OCI-LY3 (cell line): ENCODE data around the gene HEXIM1.

Source experiments
- H2AFZ ChIP-seq: fragments of 200-600, 300-600 bp; shearing (Covaris generic); 2 replicates; pipeline ENCODE4 v1.6.0; 2014; ENCODE audit warnings: antibody characterized with exemption, low read depth, low read length
- H3K27ac ChIP-seq: fragments of 200-600, 300-600 bp; sonication (generic); 2 replicates; pipeline ENCODE4 v1.5.1; 2014; ENCODE audit warnings: mild to moderate bottlenecking, low read length, moderate library complexity, mixed read lengths
- H3K27me3 ChIP-seq: fragments of 200-600, 300-600 bp; sonication (generic); 2 replicates; pipeline ENCODE4 v1.6.1; 2014; ENCODE audit warnings: low read depth, low read length, mixed read lengths
- H3K36me3 ChIP-seq: fragments of 200-600, 300-600 bp; sonication (generic); replicated peaks from 2 replicates; pipeline ENCODE3; 2014; ENCODE audit warnings: low read depth, low read length, mixed read lengths
- H3K4me1 ChIP-seq: fragments of 300-600, 200-600 bp; sonication (generic); 2 replicates; pipeline ENCODE4 v1.6.1; 2014; ENCODE audit warnings: low read length, mixed read lengths
- H3K4me2 ChIP-seq: fragments of 200-600, 300-600 bp; sonication (generic); 2 replicates; pipeline ENCODE4 v1.6.1; 2014; ENCODE audit warnings: low read length, mixed read lengths
- H3K4me3 ChIP-seq: fragments of 300-600, 200-600 bp; sonication (generic); 2 replicates; pipeline ENCODE4 v1.5.1; 2014; ENCODE audit warnings: antibody characterized with exemption, mild to moderate bottlenecking, low read length, moderate library complexity
- H3K79me2 ChIP-seq: fragments of 300-600, 200-600 bp; shearing (Covaris generic); 2 replicates; pipeline ENCODE4 v1.6.1; 2014; ENCODE audit warnings: mild to moderate bottlenecking, low read length, mixed read lengths
- H3K9ac ChIP-seq: fragments of 300-600, 200-600 bp; shearing (Covaris generic); 2 replicates; pipeline ENCODE4 v1.6.0; 2014; ENCODE audit warnings: mild to moderate bottlenecking, low read length, moderate library complexity
- H3K9me3 ChIP-seq: fragments of 200-600, 300-600 bp; shearing (Covaris generic); 2 replicates; pipeline ENCODE4 v1.6.1; 2014; ENCODE audit warnings: low read length, mixed read lengths; ENCODE audit not compliant: insufficient read depth
- H4K20me1 ChIP-seq: fragments of 200-600, 300-600 bp; sonication (generic); 2 replicates; pipeline ENCODE4 v1.6.1; 2016; ENCODE audit warnings: low read length, mixed read lengths; ENCODE audit not compliant: insufficient read depth
- CTCF ChIP-seq: fragments of 200-600, 300-600 bp; sonication (generic); IDR thresholded peaks from 2 replicates; pipeline ENCODE4 v1.5.1; 2014; ENCODE audit warnings: antibody characterized with exemption, low read length, low read depth
- EZH2phosphoT487 ChIP-seq: fragments of 200-600 bp; shearing (Covaris generic); IDR thresholded peaks from 2 replicates; pipeline ENCODE4 v1.6.1; 2018; ENCODE audit warnings: antibody characterized with exemption, mixed run types, low read depth

Gene HEXIM1

GRCh38 chr17:45184144-45184543 is 35.9 kb downstream of the HEXIM1 start:
- Histone ChIP-seq H2AFZ (no peak overlapping the region), H3K36me3 (no peaks in the 10 kb centered on the region), H3K27ac (no peak overlapping the region), H4K20me1 (no peaks in the 10 kb centered on the region), H3K4me2 (no peak overlapping the region), H3K9ac (no peak overlapping the region), H3K27me3 (no peaks in the 10 kb centered on the region), H3K79me2 (no peaks in the 10 kb centered on the region), H3K9me3 (no peaks in the 10 kb centered on the region), H3K4me1 (no peaks in the 10 kb centered on the region), H3K4me3 (no peak overlapping the region)
- TF ChIP-seq CTCF (no peak), EZH2phosphoT487 (no peak)

- no peaks in the 10 kb centered on the region for H3K36me3 ChIP-seq
- H3K27ac ChIP-seq, result no peak overlapping the region
- H3K79me2 ChIP-seq, result no peaks in the 10 kb centered on the region
- no peaks in the 10 kb centered on the region for H3K4me1 ChIP-seq
- TF ChIP-seq EZH2phosphoT487 (no peak), CTCF (no peak)
- H3K9me3 ChIP-seq, result no peaks in the 10 kb centered on the region
- H3K4me2 ChIP-seq, result no peak overlapping the region
- H3K4me3 ChIP-seq, result no peak overlapping the region
- H3K9ac ChIP-seq, result no peak overlapping the region
- H2AFZ ChIP-seq, result no peak overlapping the region
- no peaks in the 10 kb centered on the region for H4K20me1 ChIP-seq
- H3K27me3 ChIP-seq, result no peaks in the 10 kb centered on the region
These were observed 38.6 kb downstream of the HEXIM1 start for GRCh38 chr17:45186801-45187354.

- H3K9me3 ChIP-seq, result no peaks in the 10 kb centered on the region
These were observed 40.7 kb downstream of the HEXIM1 start for GRCh38 chr17:45189009-45189408.

More at GRCh38 chr17:45189009-45189408, 40.7 kb downstream of the HEXIM1 start:
- Histone ChIP-seq H3K79me2 (no peaks in the 10 kb centered on the region), H3K27ac (no peak overlapping the region), H3K4me1 (no peaks in the 10 kb centered on the region), H3K4me3 (no peak overlapping the region), H3K36me3 (no peaks in the 10 kb centered on the region), H4K20me1 (no peaks in the 10 kb centered on the region), H3K9ac (no peak overlapping the region), H3K4me2 (no peak overlapping the region), H2AFZ (no peak overlapping the region), H3K27me3 (no peaks in the 10 kb centered on the region)
- no peak for TF ChIP-seq EZH2phosphoT487
- TF ChIP-seq CTCF, result no peak
